ENCODE results near the gene DOCK4.

DOCK4 gene

GRCh38 chr7:111903797-111904196 is 302.4 kb downstream of the DOCK4 start:
- TF ChIP-seq, protein P1, sequence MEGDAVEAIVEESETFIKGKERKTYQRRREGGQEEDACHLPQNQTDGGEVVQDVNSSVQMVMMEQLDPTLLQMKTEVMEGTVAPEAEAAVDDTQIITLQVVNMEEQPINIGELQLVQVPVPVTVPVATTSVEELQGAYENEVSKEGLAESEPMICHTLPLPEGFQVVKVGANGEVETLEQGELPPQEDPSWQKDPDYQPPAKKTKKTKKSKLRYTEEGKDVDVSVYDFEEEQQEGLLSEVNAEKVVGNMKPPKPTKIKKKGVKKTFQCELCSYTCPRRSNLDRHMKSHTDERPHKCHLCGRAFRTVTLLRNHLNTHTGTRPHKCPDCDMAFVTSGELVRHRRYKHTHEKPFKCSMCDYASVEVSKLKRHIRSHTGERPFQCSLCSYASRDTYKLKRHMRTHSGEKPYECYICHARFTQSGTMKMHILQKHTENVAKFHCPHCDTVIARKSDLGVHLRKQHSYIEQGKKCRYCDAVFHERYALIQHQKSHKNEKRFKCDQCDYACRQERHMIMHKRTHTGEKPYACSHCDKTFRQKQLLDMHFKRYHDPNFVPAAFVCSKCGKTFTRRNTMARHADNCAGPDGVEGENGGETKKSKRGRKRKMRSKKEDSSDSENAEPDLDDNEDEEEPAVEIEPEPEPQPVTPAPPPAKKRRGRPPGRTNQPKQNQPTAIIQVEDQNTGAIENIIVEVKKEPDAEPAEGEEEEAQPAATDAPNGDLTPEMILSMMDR (IDR thresholded peaks at IDR 0.05), result no peak
- Histone ChIP-seq H3K4me3 (no peak overlapping the region), H3K4me1 (no peaks in the 10 kb centered on the region), H3K27ac (no peak overlapping the region), H3K9me3 (no peaks in the 10 kb centered on the region), H3K36me3 (peaks cover 5 to 10% (median 7%) of the 10 kb centered on the region in 3 donors), H3K27me3 (no peaks in the 10 kb centered on the region)
- intact Hi-C loops (cut with DNase I; ENCODE audit: low total_unique reads), result no loop called here
- DNase-seq, result no peak

DNA sequence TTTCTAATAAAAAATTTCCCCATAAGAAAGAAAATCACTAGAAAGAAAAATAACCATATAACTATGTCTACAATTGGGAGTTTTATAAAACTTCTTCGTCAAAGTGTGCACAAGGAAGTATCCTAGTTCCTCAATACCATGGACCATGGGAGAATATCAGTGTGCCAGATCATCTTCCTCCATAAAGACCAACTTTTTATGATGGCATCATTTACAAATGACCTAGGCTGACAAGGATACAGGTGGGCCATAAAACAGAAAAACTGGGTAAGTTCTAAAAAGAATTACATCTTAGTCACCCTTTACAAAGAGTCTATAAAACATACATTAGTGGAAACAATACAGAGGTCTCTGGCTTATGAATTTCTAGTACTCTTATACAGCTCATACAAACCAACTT is 303.2 kb downstream of the DOCK4 start:
- H3K4me1 ChIP-seq, result no peaks in the 10 kb centered on the region
- TF ChIP-seq, protein P1 (IDR thresholded peaks at IDR 0.05), result no peak
- no peak overlapping the region for H3K4me3 ChIP-seq
- H3K36me3 ChIP-seq, result peaks cover 5 to 10% (median 7%) of the 10 kb centered on the region in 3 donors
- intact Hi-C loops (cut with DNase I; ENCODE audit: low total_unique reads), result no loop called here
- no peak overlapping the region for H3K27ac ChIP-seq
- H3K9me3 ChIP-seq, result no peaks in the 10 kb centered on the region
- no peaks in the 10 kb centered on the region for H3K27me3 ChIP-seq
- no peak for DNase-seq

- Histone ChIP-seq H3K9me3 (no peaks in the 10 kb centered on the region), H3K4me1 (no peaks in the 10 kb centered on the region), H3K27ac (no peak overlapping the region), H3K27me3 (no peaks in the 10 kb centered on the region), H3K4me3 (no peak overlapping the region), H3K36me3 (peaks cover 5 to 10% (median 7%) of the 10 kb centered on the region in 3 donors)
- intact Hi-C loops (cut with DNase I; ENCODE audit: low total_unique reads), result no loop called here
- TF ChIP-seq, protein P1 (IDR thresholded peaks at IDR 0.05), result no peak
- DNase-seq, result no peak
Measured at GRCh38 chr7:111900283-111900682, 305.9 kb downstream of the DOCK4 start.

- no peak overlapping the region for H3K27ac ChIP-seq
- no peaks in the 10 kb centered on the region for H3K4me1 ChIP-seq
- no peak overlapping the region for H3K4me3 ChIP-seq
- DNase-seq, result no peak
- H3K36me3 ChIP-seq, result peaks cover 5% of the 10 kb centered on the region in 3 donors
- TF ChIP-seq, protein P1 (IDR thresholded peaks at IDR 0.05), result no peak
- H3K27me3 ChIP-seq, result no peaks in the 10 kb centered on the region
- intact Hi-C loops (cut with DNase I; ENCODE audit: low total_unique reads), result no loop called here
- no peaks in the 10 kb centered on the region for H3K9me3 ChIP-seq
Measured at GRCh38 chr7:111895049-111895448, 311.1 kb downstream of the DOCK4 start.

- Histone ChIP-seq H3K4me1 (no peaks in the 10 kb centered on the region), H3K27me3 (no peaks in the 10 kb centered on the region), H3K4me3 (no peak overlapping the region), H3K36me3 (peaks cover 0 to 3% (median 0%) of the 10 kb centered on the region in 3 donors), H3K27ac (no peak overlapping the region), H3K9me3 (no peaks in the 10 kb centered on the region)
- TF ChIP-seq, protein P1 (IDR thresholded peaks at IDR 0.05), result no peak
- intact Hi-C loops (cut with DNase I; ENCODE audit: low total_unique reads), result no loop called here
- DNase-seq, result no peak
Measured at GRCh38 chr7:111894518-111894917, 311.7 kb downstream of the DOCK4 start.

DNA sequence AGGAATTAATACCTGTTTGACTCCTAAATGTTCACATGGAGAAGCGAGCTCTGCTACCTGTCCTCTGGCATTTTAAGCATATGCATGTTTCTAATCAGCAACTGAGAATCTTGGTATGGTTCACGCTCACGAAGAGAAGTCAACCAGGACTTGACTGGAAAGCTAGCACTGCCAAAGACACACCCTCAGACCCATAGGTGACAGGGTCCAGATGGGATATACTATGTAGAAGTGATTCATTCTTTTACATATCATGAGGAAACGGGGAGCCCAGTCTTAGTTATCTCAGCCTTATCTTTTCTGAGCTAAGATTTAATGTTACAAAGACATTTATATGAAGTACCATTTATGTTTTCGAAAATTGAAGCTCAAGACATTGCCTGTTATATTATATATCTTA is 313.0 kb downstream of the DOCK4 start:
- H3K27me3 ChIP-seq, result no peaks in the 10 kb centered on the region
- no peaks in the 10 kb centered on the region for H3K9me3 ChIP-seq
- no peaks in the 10 kb centered on the region for H3K36me3 ChIP-seq
- intact Hi-C loops (cut with DNase I; ENCODE audit: low total_unique reads), result no loop called here
- no peak for DNase-seq
- H3K4me1 ChIP-seq, result no peaks in the 10 kb centered on the region
- TF ChIP-seq, protein P1 (IDR thresholded peaks at IDR 0.05), result no peak
- H3K4me3 ChIP-seq, result no peak overlapping the region
- H3K27ac ChIP-seq, result no peak overlapping the region
